ENCODE measurements around the gene MOB3A.

DNA sequence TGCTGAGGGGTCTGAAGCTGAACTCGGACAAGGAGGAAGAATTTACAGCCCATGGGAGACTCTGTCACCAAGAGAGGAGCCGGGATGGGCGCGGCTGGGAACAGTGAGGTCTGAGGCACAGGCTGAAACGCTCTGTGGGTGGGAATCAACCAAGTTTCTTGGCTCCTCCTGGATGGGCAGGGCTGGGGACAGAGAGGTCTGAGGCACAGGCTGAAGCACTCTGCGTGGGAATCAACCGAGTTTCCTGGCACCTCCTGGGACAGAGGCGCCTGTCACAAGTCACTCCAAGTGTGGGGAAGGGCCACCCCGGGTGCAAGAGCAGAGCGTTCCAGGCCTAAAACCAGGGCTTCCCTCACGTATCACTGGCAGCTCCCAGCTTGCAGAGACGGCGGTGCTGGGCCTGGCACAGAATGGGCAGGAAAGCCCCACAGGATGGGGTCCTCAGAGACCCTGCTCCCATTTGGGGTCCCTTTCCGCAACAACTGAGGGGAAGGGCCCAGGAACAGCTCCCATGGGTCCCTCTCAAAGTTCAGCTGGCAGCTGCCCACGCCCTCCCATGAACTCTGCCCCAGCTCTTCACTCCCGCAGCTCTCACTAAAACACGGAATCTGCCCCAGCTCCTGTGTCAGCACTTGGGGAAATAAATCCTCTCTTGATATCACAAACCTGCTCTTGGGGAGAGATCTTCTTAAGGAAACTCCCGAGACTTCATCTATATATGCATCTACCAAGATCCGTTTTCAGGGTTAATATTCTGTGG lies 36.8 kb upstream of the MOB3A start:
- no peak for TF ChIP-seq FOXA1 (IDR thresholded peaks at IDR 0.05)
- no peak for TF ChIP-seq FOXM1 (IDR thresholded peaks at IDR 0.05; ENCODE audit: borderline replicate concordance)
- no peak for TF ChIP-seq SUZ12 (IDR thresholded peaks at IDR 0.05)
- TF ChIP-seq SP1 (IDR thresholded peaks at IDR 0.05): no peak
- TF ChIP-seq L3MBTL2 (conservative IDR thresholded peaks at IDR 0.05): no peak
- no peak for TF ChIP-seq CTBP1 (IDR thresholded peaks at IDR 0.05; ENCODE audit: borderline replicate concordance)

All from HEK293T (cell line).